ENCODE measurements around the gene WNK2.

The WNK2 gene

GRCh38 chr9:93300175-93300572 is 116.2 kb downstream of the WNK2 start:
- no peak for DNase-seq

- DNase-seq, result no peak
Measured at GRCh38 chr9:93300585-93301081, 116.7 kb downstream of the WNK2 start.

GRCh38 chr9:93301291-93301811 is 117.4 kb downstream of the WNK2 start:
- no peak for DNase-seq

GRCh38 chr9:93301911-93302541 is 118.1 kb downstream of the WNK2 start:
- no peak for DNase-seq

- no peak for DNase-seq
Measured at GRCh38 chr9:93302586-93303257, 118.8 kb downstream of the WNK2 start.

GRCh38 chr9:93303258-93303771 is 119.4 kb downstream of the WNK2 start:
- no peak for DNase-seq

- no peak for DNase-seq
Measured at GRCh38 chr9:93303806-93304573, 120.1 kb downstream of the WNK2 start.

GRCh38 chr9:93304574-93305496 is 120.9 kb downstream of the WNK2 start:
- peak; percentile 2 for DNase-seq

- peak; percentile 59 for DNase-seq
Measured at GRCh38 chr9:93305497-93306020, 121.6 kb downstream of the WNK2 start.

GRCh38 chr9:93306081-93306480 is 122.1 kb downstream of the WNK2 start:
- DNase-seq, result no peak

GRCh38 chr9:93306579-93307091 is 122.7 kb downstream of the WNK2 start:
- DNase-seq, result no peak

- DNase-seq, result no peak
Measured at GRCh38 chr9:93307468-93308157, 123.7 kb downstream of the WNK2 start.

- DNase-seq, result no peak
Measured at GRCh38 chr9:93308158-93308602, 124.2 kb downstream of the WNK2 start.

- DNase-seq, result no peak
Measured at GRCh38 chr9:93308676-93309075, 124.7 kb downstream of the WNK2 start.

- no peak for DNase-seq
Measured at GRCh38 chr9:93309889-93310425, 126.0 kb downstream of the WNK2 start.

- no peak for DNase-seq
Measured at GRCh38 chr9:93315118-93315517, 131.2 kb downstream of the WNK2 start.

- DNase-seq, result no peak
Measured at GRCh38 chr9:93315960-93316359, 132.0 kb downstream of the WNK2 start.

GRCh38 chr9:93316726-93317494 is 133.0 kb downstream of the WNK2 start:
- no peak for DNase-seq

- no peak for DNase-seq
Measured at GRCh38 chr9:93317495-93318094, 133.7 kb downstream of the WNK2 start.

All from NCI-H748 treated with DMSO at 0.1 percent for 48 hours (cell line).